Testis (tissue), 3 donors: ENCODE data around the gene PXK. TPM values are rescaled to one million over a fixed set of nuclear protein-coding genes. Genes with fewer than 3 reads are reported as not detected.

Experiments
- DNase-seq: peaks from one replicate; pipeline ENCODE4 v3.0.0-alpha.2; 2019
- H3K27ac ChIP-seq, 2 donors: fragments of 200-600 bp; sonication (generic); one replicate each; pipeline ENCODE4 v1.5.1; 2019
- H3K27me3 ChIP-seq: fragments of 200-600 bp; sonication (generic); one replicate; pipeline ENCODE4 v1.5.1; 2019
- H3K36me3 ChIP-seq: fragments of 200-600 bp; sonication (generic); one replicate; pipeline ENCODE4 v1.5.1; 2017; ENCODE audit warnings: low read depth; ENCODE audit errors: missing control alignments
- H3K4me1 ChIP-seq: fragments of 200-600 bp; sonication (generic); one replicate; pipeline ENCODE4 v1.5.1; 2019
- H3K4me3 ChIP-seq, 2 donors: fragments of 200-600 bp; sonication (generic); one replicate each; pipeline ENCODE4 v1.5.1; 2017 to 2019
- H3K9me3 ChIP-seq: fragments of 200-600 bp; sonication (generic); one replicate; pipeline ENCODE4 v1.5.1; 2017
- CTCF ChIP-seq, 3 experiments: fragments of 450-650 bp in 2 of 3; fragments of 200-600 bp in 1 of 3; sonication (generic) in 1 of 3; IDR thresholded peaks; one replicate each; pipeline ENCODE4 v1.5.1; 2016 to 2019; ENCODE audit warnings: antibody characterized with exemption in 3 of 3, mild to moderate bottlenecking in 2 of 3, moderate library complexity in 1 of 3
- POLR2A ChIP-seq: fragments of 450-650 bp; IDR thresholded peaks from one replicate; pipeline ENCODE4 v1.6.1; 2017; ENCODE audit warnings: antibody characterized with exemption, mild to moderate bottlenecking, moderate library complexity
- WGBS, 2 donors: methylation state at CpG; one replicate each; pipeline ENCODE4 v1.1.5; 2018; 5-methylcytosine and 5-hydroxymethylcytosine counted together
- intact Hi-C: fragments of 100-400 bp; cut with DNase I; formaldehyde crosslinking; loops from one replicate; pipeline ENCODE4 v1.15.1; 2023; ENCODE audit warnings: low total_unique reads
- polyA plus RNA-seq: library from polyadenylated mRNA; stranded (reverse); fragments of 350-450 nt; fragmentation: Illumina TruSeq; extraction: RNeasy Lipid Tissue Mini Kit (QIAGEN cat#74804); gene quantifications from one replicate; pipeline ENCODE4 v1.2.3, GENCODE V29; 2014; ENCODE audit warnings: low read depth, low replicate concordance; ENCODE audit not compliant: insufficient read depth
- total RNA-seq, 2 donors: library from RNA; depleted of rRNA; stranded (reverse); fragments of >200 nt; gene quantifications; one replicate each; pipeline ENCODE4 v1.2.3, GENCODE V29; 2016

PXK gene
- total and polyA plus RNA-seq, 3 donors from 2014 or later, result 28.8 to 31.3 (median 29.3) TPM

- DNase-seq, result no peak
- H3K9me3 ChIP-seq, result no peaks in the 10 kb centered on the region
- H3K27me3 ChIP-seq, result no peaks in the 10 kb centered on the region
- intact Hi-C loops, result no loop called here
- no peak overlapping the region for H3K4me3 ChIP-seq
- TF ChIP-seq CTCF (IDR thresholded peaks at IDR 0.05), result no peak
- no peak overlapping the region for H3K27ac ChIP-seq
- peaks cover 3% of the 10 kb centered on the region for H3K36me3 ChIP-seq
- H3K4me1 ChIP-seq, result peaks cover 6% of the 10 kb centered on the region
These were observed 61.6 kb downstream of the PXK start for GRCh38 chr3:58394339-58394738.

- peaks cover 3% of the 10 kb centered on the region for H3K36me3 ChIP-seq
- intact Hi-C loops, result no loop called here
- H3K4me3 ChIP-seq, result no peak overlapping the region
- TF ChIP-seq CTCF (IDR thresholded peaks at IDR 0.05) (no peak), POLR2A (no peak)
- no peak overlapping the region for H3K27ac ChIP-seq
- H3K27me3 ChIP-seq, result no peaks in the 10 kb centered on the region
- WGBS, 2 donors, result 91 to 92% methylated on average over 9 of the region's 9 CpGs
- no peaks in the 10 kb centered on the region for H3K4me1 ChIP-seq
- H3K9me3 ChIP-seq, result no peaks in the 10 kb centered on the region
- DNase-seq, result no peak
These were observed 66.1 kb downstream of the PXK start for GRCh38 chr3:58398669-58399333.

GRCh38 chr3:58403513-58404109, 70.9 kb downstream of the PXK start:
- TF ChIP-seq POLR2A (no peak), CTCF (IDR thresholded peaks at IDR 0.05) (no peak)
- Histone ChIP-seq H3K9me3 (no peaks in the 10 kb centered on the region), H3K27me3 (no peaks in the 10 kb centered on the region), H3K4me3 (no peak overlapping the region), H3K27ac (no peak overlapping the region), H3K36me3 (no peaks in the 10 kb centered on the region), H3K4me1 (no peaks in the 10 kb centered on the region)
- intact Hi-C loops, result no loop called here
- no peak for DNase-seq
- 92 to 93% methylated on average over 6 of the region's 6 CpGs for WGBS, 2 donors

GRCh38 chr3:58404396-58404795, 71.7 kb downstream of the PXK start:
- Histone ChIP-seq H3K36me3 (no peaks in the 10 kb centered on the region), H3K27ac (no peak overlapping the region), H3K4me3 (no peak overlapping the region), H3K27me3 (no peaks in the 10 kb centered on the region), H3K9me3 (no peaks in the 10 kb centered on the region), H3K4me1 (no peaks in the 10 kb centered on the region)
- DNase-seq, result no peak
- WGBS, 2 donors, result 75 to 88% methylated on average over 4 of the region's 4 CpGs
- TF ChIP-seq POLR2A (no peak), CTCF (IDR thresholded peaks at IDR 0.05) (no peak)
- intact Hi-C loops, result no loop called here

GRCh38 chr3:58408906-58409305, 76.2 kb downstream of the PXK start:
- no peaks in the 10 kb centered on the region for H3K27me3 ChIP-seq
- intact Hi-C loops, result no loop called here
- no peaks in the 10 kb centered on the region for H3K4me1 ChIP-seq
- TF ChIP-seq CTCF (IDR thresholded peaks at IDR 0.05) (no peak), POLR2A (no peak)
- H3K4me3 ChIP-seq, result no peak overlapping the region
- H3K27ac ChIP-seq, result no peak overlapping the region
- WGBS, 2 donors, result 89 to 90% methylated on average over 5 of the region's 5 CpGs
- H3K9me3 ChIP-seq, result no peaks in the 10 kb centered on the region
- DNase-seq, result no peak
- no peaks in the 10 kb centered on the region for H3K36me3 ChIP-seq
